ENCODE data around the gene C2orf68.
A peak's percentile ranks its signal among the peaks of the same experiment; 100 is the strongest.
"Not testable (repeated sequence)": the region's sequence is repeated elsewhere in the genome, so short reads cannot be mapped to it uniquely, and the experiment has no call there.

The C2orf68 gene, protein sequence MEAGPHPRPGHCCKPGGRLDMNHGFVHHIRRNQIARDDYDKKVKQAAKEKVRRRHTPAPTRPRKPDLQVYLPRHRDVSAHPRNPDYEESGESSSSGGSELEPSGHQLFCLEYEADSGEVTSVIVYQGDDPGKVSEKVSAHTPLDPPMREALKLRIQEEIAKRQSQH

DNA sequence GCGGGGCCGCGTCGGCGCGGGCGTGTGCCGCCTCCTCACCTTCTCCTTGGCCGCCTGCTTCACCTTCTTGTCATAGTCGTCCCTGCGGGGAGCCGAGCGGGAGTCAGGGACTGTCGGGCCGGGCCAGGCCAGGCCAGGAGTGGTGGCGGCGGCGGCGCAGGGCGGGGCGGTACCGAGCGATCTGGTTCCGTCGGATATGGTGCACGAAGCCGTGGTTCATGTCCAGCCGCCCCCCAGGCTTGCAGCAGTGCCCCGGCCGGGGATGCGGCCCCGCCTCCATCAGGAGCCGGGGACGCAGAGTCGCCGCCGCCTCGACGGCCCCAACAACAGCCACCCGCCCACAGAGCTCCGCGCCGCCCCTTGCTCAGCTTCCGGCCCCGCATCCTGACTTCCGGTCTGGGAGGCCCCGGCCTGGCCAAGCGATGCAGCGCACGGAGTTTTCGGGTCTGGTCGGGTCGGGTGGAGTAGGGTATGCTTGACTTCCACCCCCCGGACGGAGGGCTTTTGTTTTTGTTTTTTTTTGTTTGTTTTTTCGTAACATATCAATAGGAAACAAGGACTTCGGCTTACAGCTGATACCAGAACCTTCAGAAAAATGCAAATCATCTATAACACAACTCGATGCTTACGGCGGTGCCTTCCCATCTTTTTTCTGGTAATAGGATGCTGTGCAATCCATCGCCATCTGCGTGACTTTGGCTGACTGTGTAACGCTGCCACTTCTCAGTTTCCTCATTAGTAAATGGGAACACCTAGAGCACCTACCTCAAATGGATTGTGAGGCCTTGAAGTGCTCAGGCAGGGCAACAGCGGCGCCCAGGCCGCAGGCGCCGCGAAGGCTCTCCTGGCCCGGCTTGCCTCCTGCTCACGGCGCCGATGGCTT is at the start of gene C2orf68:
TSS of gene C2orf68 (minus strand) at position 362 of the 883 bp plus-strand sequence. CDS start at position 280, 82 bp downstream.
- peak; percentile 84 for DNase-seq

DNA sequence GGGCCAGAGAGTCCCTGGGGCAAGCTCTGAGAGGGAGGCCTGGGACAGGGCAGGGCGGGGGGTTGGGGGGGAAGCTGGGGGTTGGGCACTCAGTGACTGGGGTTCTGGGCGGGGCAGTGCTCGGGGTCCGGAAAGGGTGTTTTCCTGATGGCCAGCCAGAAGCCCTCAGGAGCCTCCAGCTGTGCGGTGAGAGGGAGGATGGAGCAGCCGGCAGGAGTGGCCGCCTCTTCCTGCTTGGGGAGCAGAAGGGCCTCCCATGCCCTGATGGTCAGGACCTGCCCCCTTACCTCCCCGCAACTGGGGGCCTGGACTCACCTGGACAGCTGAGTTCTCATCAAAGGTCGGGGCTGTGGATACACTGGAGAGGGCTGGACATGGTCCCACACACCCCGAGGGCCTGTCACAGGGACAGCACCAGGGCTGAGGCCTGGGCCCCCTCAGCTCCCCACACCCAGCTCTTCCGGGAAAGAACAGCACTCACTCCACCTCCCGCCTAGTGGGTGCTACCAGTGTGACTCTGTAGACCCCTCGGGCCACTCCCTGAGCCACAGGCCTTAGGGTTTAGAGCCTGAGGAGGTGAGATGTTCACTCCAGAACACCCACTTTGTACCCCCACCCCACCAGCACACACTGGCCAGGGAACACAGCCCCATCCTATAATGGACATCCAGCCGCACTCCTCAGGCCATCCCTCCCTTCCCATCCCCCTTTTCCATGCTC is 49.4 kb upstream of the C2orf68 start:
- DNase-seq: no peak

DNA sequence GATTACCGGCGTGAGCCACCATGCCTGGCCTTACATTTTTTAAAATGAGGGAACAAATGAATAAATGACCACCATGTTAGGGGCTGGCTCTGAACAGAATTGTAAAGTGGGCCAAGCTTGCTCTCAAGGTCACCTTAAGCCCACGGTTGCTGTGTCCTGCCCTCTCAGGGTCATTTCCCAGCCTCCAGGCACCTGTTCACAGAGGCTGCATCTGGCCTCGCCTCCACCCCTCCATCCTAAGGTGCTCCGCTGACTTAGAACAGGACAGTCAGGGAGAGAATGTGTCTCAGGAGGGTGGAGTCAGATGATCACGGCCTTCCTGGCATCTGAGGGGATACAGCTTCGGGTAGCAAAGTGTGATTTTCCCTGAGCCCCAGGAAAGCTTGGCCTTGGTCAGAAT is 48.9 kb upstream of the C2orf68 start:
- no peak for DNase-seq

DNA sequence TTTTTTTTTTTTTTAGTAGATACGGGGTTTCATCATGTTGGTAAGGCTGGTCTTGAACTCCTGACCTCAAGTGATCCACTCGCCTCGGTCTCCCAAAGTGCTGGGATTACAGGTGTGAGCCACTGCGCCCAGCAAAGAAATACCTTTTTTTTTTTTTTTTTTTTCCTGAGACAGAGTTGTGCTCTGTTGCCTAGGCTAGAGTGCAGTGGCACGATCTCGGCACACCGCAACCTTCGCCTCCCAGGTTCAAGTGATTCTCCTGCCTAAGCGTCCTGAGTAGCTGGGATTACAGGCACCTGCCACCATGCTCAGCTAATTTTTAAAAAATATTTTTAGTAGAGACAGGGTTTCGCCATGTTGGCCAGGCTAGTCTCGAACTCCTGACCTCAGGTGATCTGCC is 48.4 kb upstream of the C2orf68 start:
- not testable (repeated sequence) for DNase-seq

DNA sequence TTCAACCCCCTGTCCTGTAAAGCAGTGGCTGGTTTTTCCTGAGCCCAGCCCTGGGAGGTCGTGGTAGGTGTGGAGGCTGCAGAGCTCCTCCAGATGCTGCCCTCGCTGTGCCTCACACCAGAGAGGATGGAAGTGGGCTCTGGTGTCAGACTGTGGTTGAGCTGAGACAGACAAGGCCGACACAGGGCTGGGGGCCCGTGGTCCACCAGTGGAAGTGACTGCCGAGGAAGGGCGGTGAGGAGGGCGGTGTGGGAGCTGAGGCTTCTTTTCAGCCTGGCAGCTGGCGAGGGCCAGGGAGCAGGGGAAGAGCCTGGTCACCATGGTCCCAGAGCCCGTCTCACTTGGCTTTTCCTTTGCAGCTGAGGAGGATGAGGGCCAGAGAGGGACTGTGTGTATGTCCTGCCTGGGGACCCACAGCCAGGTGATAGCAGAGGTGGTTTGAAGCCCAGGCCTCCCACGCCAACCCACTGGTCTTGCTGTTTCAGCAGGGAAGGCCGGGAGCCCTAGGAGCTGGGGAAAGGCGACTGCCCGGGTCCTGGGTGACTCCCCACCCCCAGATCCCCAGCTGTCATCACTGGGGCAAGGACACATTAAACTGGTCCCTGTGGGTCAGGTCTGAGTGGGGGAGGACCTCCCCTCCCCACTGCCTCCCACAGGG is 47.6 kb upstream of the C2orf68 start:
- no peak for DNase-seq

DNA sequence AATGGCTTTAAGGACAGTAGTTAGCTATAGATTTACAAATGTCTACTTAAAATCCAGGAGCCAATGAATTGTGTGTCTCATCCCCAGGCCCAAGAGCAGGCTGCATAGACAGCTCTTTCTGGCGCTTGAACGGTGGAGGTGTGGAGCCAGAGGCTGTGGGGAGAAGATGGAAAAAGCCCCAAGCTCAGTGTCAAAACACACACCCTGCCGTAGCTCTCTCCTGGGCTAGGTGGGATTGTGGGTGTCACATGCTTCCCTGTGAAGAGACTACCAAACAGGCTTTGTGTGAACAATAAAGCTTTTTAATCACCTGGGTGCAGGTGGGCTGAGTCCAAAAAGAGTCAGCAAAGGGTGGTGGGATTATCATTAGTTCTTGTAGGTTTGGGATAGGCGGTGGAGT is 45.5 kb upstream of the C2orf68 start:
- not testable (repeated sequence) for DNase-seq

DNA sequence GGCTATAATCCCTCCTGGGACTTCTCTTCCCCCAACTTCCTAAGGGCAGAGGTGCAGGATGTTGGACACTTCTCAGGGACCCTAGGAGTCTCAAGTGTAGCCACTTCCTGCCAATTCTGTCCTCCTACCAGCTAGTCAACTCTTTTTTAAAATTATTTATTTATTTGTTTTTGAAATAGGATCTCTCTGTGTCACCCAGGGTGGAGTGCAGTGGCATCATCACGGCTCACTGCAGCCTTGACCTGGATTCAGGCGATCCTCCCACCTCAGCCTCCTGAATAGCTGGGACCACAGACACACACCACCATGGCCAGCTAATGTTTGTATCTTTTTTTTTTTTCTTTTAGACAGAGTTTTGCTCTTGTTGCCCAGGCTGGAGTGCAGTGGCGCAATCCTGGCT is 44.6 kb upstream of the C2orf68 start:
- no peak for DNase-seq

DNA sequence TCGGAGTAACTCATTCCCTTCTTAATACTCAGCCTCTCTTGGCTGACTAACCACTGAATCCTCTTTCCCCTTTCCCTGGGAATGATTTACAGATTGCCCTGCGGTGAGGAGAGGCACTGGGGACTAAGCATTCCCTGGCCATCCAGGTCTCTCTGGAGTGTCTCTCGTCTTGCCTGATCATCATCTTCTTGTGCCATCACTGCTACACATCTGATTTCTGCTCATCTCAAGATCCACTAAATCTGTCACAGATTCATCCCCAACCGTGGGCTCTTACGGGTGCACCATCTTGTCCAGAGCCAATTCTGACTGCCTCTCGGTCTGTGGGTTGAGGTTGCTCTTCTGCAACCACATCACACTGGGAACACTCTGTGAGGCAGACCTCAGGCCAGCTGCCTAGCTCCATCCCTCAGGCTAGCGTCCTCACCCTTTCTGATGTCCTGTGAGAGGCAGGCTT is 44.1 kb upstream of the C2orf68 start:
- no peak for DNase-seq

DNA sequence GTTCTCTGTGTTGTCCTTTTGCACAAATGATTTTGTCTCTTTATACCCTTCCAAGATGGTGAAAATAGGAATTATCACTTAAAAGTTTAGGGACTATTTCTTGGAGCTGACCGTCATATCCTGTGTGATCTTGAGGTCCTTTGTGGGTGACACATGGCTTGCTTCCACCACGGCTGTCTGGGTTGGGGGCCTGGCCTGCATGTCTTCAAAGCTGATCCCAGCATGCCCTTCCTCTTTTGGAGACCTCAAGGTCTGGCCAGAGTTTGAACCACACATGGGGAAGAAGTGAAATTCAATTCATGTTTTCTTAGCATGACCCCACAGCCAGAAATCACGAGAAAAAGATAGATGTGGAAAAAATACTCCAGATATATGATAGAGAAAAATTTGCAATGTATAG is 42.1 kb upstream of the C2orf68 start:
- DNase-seq: no peak

DNA sequence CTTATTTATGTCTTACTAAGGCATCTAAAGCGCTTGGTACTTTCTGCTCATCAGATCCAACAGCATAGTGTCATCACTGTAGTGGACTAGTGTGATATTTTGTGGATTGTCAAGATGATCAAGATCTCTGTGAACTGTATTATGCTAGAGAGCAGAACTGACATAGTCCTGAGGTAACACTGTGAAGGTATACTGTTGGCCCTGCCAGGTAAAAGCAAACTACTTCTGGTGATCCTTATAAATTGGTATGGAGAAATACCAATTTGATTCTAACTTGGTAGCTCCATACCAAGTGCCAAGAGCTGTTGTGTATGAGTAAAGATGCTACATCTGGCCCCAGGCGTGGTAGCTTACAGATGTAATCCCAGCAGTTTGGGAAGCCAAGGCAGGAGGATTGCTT is 40.2 kb upstream of the C2orf68 start:
- DNase-seq: no peak

DNA sequence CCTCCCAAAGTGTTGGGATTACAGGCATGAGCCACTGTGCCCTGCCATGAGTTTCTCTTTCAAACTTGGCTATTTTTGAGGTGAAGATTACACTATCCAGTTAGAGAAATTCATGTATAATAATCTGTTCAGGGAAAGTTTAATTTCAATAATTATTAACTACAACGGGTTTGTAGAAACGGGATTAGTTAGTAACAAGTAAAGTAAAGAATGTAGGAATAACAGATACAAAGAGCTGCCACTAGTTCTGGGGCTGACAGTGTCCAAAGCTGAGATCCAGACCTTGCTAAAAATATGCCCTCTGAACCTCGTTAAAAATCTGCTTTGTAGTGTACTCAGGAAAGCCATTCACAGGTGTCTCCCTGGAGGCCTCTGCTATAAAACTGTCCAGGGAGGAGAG is 39.2 kb upstream of the C2orf68 start:
- DNase-seq: no peak

DNA sequence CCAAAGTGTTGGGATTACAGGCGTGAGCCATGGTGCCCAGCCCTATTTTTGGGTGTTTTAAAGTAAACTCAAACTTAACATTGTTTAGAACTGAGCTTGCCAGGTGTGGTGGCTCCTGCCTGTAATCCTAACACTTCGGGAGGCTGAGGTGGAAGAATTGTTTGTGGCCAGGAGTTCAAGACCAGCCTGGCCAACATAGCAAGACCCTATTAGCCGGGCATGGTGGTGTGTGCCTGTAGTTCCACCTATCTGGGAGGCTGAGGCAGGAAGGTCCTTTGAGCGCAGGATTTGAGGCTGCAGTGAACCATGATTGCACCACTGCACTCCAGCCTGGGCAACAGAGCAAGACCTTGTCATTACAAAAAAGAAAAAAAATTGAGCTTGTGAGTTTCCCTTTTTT is 38.6 kb upstream of the C2orf68 start:
- DNase-seq: no peak

DNA sequence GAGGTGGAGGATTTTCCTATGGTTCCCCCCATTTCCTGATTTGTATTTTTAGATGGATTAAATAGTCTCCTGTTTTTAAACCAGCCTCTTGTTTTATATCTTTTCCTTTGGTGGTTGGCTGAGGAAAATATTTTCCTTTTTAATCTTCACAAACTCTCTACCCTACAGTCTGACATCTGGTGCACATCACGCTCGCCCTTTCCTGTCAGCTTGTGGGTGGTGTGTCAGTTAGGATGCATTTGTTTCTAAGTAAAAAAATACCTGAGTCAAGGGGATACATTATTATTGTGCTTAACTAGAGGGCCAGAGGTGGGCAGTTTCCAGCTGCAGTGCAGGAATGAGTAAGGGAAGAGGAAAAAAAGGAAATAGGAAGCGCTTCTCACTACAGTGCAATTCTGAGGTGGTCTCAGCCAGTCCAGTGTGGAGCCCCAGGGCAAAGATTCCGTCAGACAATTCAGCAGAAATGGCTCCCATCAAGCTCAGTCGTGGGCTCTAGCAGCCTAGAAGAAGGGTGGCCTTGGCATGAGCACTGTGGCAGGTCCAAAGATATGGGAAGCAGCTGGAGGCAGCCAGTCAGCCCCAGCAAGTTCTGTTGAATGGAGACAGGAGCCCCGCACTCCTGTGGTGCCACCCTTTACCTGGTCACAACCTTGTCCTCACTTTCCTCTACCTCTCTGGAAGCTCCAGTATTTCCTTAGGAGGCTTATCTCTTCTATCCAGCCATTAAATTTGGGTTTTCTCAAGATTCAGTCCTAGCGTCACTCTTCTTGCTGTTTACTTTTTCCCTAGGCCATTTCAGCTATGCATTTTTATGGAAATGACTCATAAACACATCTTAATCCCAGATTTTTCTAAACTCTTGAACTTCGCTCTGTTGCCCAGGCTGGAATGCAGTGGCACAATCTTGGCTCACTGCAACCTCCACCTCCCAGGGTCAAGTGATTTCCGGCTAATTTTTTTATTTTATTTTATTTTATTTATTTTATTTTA is 37.6 kb upstream of the C2orf68 start:
- no peak for DNase-seq

DNA sequence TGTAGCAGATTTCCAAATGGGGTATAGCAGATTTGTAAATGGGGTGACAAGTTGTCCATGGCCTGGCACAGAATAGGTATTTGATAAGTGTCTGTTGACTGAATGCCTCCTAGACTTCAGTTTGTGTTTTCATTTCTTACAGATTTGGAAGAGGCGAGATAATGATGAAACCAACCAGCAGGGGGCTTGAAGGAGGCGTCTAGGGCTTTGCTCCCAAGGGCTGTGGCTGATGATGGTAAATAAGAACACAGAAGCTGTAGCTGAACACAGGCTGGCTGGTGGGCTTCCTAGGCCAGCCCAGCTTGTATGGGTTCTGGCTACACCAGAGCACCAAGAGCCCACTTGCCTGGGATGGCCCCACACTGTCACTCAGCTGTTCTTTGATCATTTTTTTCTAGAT is 36.8 kb upstream of the C2orf68 start:
- peak in 1 of 2 donors; percentile 19 for DNase-seq

DNA sequence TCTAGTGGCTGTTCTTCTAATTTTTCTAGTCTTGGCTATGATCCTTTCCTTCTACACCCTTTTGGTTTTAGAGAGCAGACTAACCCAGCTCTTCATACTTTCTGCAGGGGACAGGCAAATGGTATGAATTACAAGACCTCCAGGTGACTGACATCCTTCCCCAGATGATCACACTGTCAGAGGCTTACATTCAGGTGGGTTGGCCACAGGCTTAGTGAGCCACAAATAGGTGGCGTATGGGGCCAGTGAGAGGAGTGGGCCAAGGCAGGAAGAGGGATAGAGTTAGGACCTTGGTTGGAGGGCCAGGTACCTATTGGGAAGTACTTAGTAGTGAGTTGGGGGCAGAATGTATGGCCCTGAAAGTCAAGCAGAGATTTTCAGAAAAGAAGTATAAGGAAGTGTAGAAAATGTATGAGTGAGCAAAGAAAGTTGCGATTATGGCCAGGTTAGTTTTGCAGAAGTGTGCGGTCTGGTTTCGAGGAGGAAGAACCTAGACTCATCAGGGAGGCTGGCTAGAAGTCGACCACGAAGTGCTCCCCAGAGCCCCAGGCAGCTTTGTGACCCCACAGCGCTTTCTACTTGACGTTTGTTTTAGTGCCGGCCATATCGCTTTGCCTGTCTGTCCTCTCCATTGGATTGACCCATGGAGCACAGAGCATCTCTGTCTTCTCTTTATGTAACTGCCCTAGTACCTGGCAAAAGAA is 36.1 kb upstream of the C2orf68 start:
- DNase-seq: peak in 1 of 2 donors; percentile 35

DNA sequence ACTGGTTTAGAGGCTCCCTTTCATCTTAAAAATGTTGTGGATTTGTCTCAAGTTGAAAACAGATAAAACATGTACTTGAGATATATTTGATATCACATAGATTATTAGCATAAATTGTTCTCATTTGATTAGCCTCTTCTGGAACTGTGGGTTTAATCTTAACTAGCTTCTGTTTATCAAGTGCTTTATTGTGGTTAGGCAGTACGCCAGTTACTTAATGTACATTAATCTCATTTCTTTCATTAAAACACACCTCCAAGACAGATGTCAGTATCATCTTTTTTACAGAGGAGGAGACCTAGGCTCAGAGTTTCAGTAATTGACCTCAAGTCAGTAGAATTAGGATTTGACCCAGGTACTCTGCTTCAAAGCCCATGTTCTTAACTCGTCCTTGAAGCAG is 34.3 kb upstream of the C2orf68 start:
- no peak for DNase-seq

DNA sequence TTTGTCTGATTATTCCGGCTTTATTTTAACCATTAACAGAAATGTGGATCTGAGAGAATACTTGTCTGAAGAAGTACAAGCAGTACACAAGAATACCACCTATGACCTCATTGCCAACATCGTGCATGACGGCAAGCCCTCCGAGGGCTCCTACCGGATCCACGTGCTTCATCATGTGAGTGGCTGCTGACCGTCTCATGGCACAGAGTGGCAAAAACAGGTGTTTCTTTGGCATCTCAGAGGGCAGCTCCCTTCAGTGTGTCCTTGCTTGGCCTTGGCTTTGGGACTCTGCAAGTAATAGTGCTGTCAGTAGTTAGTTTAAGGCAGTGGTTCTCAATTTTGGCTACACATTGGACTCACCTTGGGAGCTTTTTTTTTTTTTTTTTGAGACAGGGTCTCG is 33.0 kb upstream of the C2orf68 start:
- DNase-seq: no peak

DNA sequence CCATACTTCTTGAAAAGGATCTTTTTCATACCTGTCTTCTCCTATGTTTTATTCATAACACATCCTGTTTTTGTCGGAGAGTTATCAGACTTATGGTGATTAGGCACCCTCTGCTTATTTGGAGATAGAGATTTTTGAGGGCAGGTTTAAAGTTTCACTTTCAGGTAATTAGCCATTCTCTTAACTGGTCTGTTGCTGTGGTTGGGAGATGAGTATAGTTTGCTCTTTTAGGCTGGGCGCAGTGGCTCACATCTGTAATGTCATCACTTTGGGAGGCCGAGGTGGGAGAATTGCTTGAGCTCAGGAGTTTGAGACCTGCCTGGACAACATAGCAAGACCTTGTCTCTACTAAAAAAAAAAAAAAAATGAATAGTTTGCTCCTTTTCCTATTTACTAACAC is 30.9 kb upstream of the C2orf68 start:
- DNase-seq: peak in 1 of 2 donors; percentile 23

DNA sequence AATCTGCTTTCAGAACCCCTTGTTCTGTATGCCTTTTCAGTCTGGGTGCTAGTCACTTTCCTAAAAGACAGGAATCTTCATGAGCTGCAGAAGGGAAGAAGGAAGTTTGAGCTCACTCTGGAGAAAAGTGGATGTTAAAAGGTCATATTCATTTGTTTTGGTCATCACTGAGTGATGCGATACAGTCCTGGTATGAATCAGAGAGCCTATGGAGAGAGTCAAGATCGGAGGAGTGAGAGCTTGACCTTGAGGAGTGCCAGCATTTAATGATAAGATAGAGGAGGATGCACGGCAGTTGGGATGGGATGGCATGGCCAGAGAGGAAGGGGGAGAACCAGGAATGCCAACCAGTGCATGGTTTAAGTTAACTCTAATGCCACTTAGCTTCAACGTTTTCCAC is 23.8 kb upstream of the C2orf68 start:
- no peak for DNase-seq

DNA sequence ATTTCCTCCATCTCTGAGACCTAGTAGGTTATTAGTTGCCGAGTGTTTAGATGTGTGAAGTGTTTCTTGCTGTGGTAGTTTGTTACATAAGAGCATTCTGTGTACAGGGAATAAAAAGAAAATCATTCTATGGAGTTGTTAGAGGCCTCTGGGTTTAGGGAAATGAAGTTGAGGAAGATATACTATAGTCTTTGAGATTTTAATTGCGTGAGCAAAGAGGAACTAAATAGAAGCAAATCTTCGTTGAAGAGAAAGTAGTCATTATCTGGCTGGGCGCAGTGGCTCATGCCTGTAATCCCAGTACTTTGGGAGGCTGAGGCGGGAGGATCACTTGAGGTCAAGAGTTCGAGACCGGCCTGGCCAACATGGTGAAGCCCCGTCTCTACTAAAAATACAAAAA is 23.1 kb upstream of the C2orf68 start:
- DNase-seq: no peak

DNA sequence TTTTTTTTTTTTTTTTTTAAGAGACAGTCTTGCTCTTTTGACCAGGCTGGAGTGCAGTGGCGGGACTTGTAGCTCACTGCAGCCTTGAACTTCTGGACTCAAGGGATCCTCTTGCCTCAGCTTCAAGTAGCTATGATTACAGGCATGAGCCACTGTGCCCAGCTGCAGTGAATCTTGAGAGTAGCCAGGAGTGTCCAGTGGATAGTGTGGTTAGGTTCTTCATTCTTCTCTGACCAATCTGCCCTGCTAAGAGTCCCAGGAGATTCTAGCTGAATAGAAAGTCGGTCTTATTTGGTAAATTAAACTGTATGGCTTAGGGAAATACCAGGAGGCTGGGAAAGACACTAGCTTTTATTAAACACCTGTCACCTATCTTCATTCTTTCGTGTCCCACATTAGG is 19.4 kb upstream of the C2orf68 start:
- no peak for DNase-seq
